ENCODE data around the gene CLDN9.

DNA sequence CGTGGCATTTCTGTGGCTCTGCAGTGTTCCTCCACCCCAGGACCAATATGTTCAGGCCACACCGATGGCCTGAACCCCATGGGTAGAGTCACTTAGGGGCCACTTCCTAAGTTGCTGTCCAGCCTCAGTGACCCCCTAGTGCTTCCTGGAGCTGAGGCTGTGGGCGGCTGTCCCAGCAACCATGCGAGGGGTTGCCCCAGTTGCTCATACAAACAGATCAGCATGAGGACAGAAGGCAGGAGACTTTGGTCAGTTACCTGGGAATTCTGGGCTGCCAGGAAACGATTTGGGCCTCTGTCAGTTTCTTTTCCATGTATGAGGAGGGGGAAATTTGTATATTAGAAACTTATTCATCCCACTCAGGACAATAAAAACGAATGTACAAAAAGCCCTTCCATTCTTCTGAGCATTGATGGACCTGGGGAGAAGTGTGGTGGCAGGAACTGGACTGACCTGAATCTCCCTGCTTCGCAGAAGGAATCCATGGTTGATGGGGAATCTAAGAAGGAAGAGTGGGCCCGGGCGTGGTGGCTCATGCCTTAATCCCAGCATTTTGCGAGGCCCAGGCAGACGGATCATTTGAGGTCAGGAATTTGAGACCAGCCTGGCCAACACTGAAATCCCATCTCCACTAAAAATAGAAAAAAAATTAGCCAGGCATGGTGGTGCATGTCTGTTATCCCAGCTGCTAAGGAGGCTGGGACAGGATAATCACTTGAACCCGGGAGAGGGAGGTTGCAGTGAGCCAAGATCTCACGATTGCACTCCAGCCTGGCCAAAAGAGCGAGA is 47.8 kb downstream of the CLDN9 start:
- TF ChIP-seq POLR2A (IDR thresholded peaks at IDR 0.05; ENCODE audit: low read depth, low read length) (no peak), POLR2AphosphoS5 (IDR thresholded peaks at IDR 0.05; ENCODE audit: low read depth, low read length) (no peak), PAX5 (IDR thresholded peaks at IDR 0.05; ENCODE audit: insufficient read depth, low read length, severe bottlenecking) (no peak), TAF1 (IDR thresholded peaks at IDR 0.05; ENCODE audit: low read depth, low read length) (no peak), SPI1 (IDR thresholded peaks at IDR 0.05; ENCODE audit: low read depth, low read length) (no peak)
